Stimulated activated effector memory CD8-positive, alpha-beta T cell treated with anti-CD3 and anti-CD28 coated beads, Interleukin-12 subunit alpha, Interleukin-12 subunit beta, amount 100 ng/mL, for 72 hours (primary cell): Measurements from ENCODE around the gene CALCOCO2.
A peak's percentile ranks its signal among the peaks of the same experiment; 100 is the strongest.

Experiments
- ATAC-seq: fragments of 150-1000 bp; cut with Tn5 transposase; 2 replicates; pipeline ENCODE4 v1.10.0; 2021
- DNase-seq, 2 donors: peaks; one replicate each; pipeline ENCODE4 v3.0.0; 2021 to 2022; ENCODE audit warnings: low spot score in 2 of 2
- H3K27ac Mint-ChIP-seq: one replicate; pipeline ENCODE4 v1.8.0; 2022; ENCODE audit warnings: mild to moderate bottlenecking, mixed read lengths
- H3K36me3 Mint-ChIP-seq: one replicate; pipeline ENCODE4 v1.8.0; 2022; ENCODE audit warnings: mild to moderate bottlenecking, mixed read lengths
- H3K4me1 Mint-ChIP-seq: one replicate; pipeline ENCODE4 v1.8.0; 2022; ENCODE audit warnings: mixed read lengths
- H3K4me3 Mint-ChIP-seq: one replicate; pipeline ENCODE4 v1.8.0; 2022; ENCODE audit warnings: mild to moderate bottlenecking, mixed read lengths
- H3K9me3 Mint-ChIP-seq: one replicate; pipeline ENCODE4 v1.8.0; 2022; ENCODE audit warnings: mixed read lengths

Gene CALCOCO2

GRCh38 chr17:48882272-48882671 is 51.4 kb downstream of the CALCOCO2 start:
- ATAC-seq: peak; percentile 68
- no peak for DNase-seq
- H3K36me3 Mint-ChIP-seq: no peaks in the 10 kb centered on the region
- no peak overlapping the region for H3K4me3 Mint-ChIP-seq
- no peak overlapping the region for H3K27ac Mint-ChIP-seq
- no peaks in the 10 kb centered on the region for H3K9me3 Mint-ChIP-seq
- H3K4me1 Mint-ChIP-seq: no peaks in the 10 kb centered on the region

- H3K9me3 Mint-ChIP-seq: no peaks in the 10 kb centered on the region
- H3K36me3 Mint-ChIP-seq: no peaks in the 10 kb centered on the region
- H3K4me1 Mint-ChIP-seq: no peaks in the 10 kb centered on the region
- H3K27ac Mint-ChIP-seq: no peak overlapping the region
- no peak for ATAC-seq
- H3K4me3 Mint-ChIP-seq: no peak overlapping the region
- no peak for DNase-seq
Observed at GRCh38 chr17:48883171-48883570, 52.3 kb downstream of the CALCOCO2 start.

- DNase-seq: no peak
- Mint-ChIP-seq H3K36me3 (peaks cover 25% of the 10 kb centered on the region), H3K4me1 (peaks cover 20% of the 10 kb centered on the region), H3K27ac (no peak overlapping the region), H3K4me3 (no peak overlapping the region), H3K9me3 (no peaks in the 10 kb centered on the region)
- no peak for ATAC-seq
Observed at GRCh38 chr17:48890086-48890485, 59.3 kb downstream of the CALCOCO2 start.

GRCh38 chr17:48892940-48893645 is 62.3 kb downstream of the CALCOCO2 start:
- Mint-ChIP-seq H3K4me3 (peak overlapping the region; percentile 87), H3K27ac (peak overlapping the region; percentile 87), H3K36me3 (peaks cover 55% of the 10 kb centered on the region), H3K9me3 (no peaks in the 10 kb centered on the region), H3K4me1 (peaks cover 26% of the 10 kb centered on the region)
- no peak for DNase-seq
- ATAC-seq: no peak

- Mint-ChIP-seq H3K4me1 (peaks cover 26% of the 10 kb centered on the region), H3K4me3 (peak overlapping the region; percentile 87), H3K36me3 (peaks cover 62% of the 10 kb centered on the region), H3K9me3 (no peaks in the 10 kb centered on the region), H3K27ac (peak overlapping the region; percentile 87)
- ATAC-seq: no peak
- no peak for DNase-seq
Observed at GRCh38 chr17:48893646-48894508, 63.0 kb downstream of the CALCOCO2 start.

GRCh38 chr17:48894886-48895285 is 64.1 kb downstream of the CALCOCO2 start:
- Mint-ChIP-seq H3K27ac (no peak overlapping the region), H3K4me3 (no peak overlapping the region), H3K9me3 (no peaks in the 10 kb centered on the region), H3K36me3 (peaks cover 62% of the 10 kb centered on the region), H3K4me1 (peaks cover 26% of the 10 kb centered on the region)
- no peak for DNase-seq
- ATAC-seq: no peak

- H3K4me3 Mint-ChIP-seq: no peak overlapping the region
Observed at GRCh38 chr17:48901241-48901640, 70.4 kb downstream of the CALCOCO2 start.

GRCh38 chr17:48903401-48903800 is 72.6 kb downstream of the CALCOCO2 start:
- Mint-ChIP-seq H3K36me3 (peaks cover 12% of the 10 kb centered on the region), H3K9me3 (no peaks in the 10 kb centered on the region), H3K4me1 (peaks cover 8% of the 10 kb centered on the region), H3K4me3 (no peak overlapping the region), H3K27ac (no peak overlapping the region)
- ATAC-seq (no peak), DNase-seq (no peak)

More at GRCh38 chr17:48901241-48901640, 70.4 kb downstream of the CALCOCO2 start:
- H3K4me1 Mint-ChIP-seq: no peaks in the 10 kb centered on the region
- peaks cover 26% of the 10 kb centered on the region for H3K36me3 Mint-ChIP-seq
- H3K9me3 Mint-ChIP-seq: no peaks in the 10 kb centered on the region
- DNase-seq (no peak), ATAC-seq (no peak)
- H3K27ac Mint-ChIP-seq: no peak overlapping the region

- H3K27ac Mint-ChIP-seq: no peak overlapping the region
- H3K9me3 Mint-ChIP-seq: no peaks in the 10 kb centered on the region
- H3K4me1 Mint-ChIP-seq: peaks cover 14% of the 10 kb centered on the region
- H3K36me3 Mint-ChIP-seq: peaks cover 17% of the 10 kb centered on the region
- no peak for DNase-seq
- no peak for ATAC-seq
- no peak overlapping the region for H3K4me3 Mint-ChIP-seq
Observed at GRCh38 chr17:48904428-48904827, 73.6 kb downstream of the CALCOCO2 start.

- Mint-ChIP-seq H3K4me3 (no peak overlapping the region), H3K9me3 (no peaks in the 10 kb centered on the region), H3K27ac (no peak overlapping the region), H3K4me1 (peaks cover 30% of the 10 kb centered on the region), H3K36me3 (peaks cover 34% of the 10 kb centered on the region)
- ATAC-seq (no peak), DNase-seq (no peak)
Observed at GRCh38 chr17:48905987-48906515, 75.2 kb downstream of the CALCOCO2 start.

- peak; percentile 1 for ATAC-seq
- Mint-ChIP-seq H3K27ac (peak overlapping the region; percentile 95), H3K4me1 (peaks cover 46% of the 10 kb centered on the region), H3K36me3 (peaks cover 50% of the 10 kb centered on the region), H3K9me3 (no peaks in the 10 kb centered on the region), H3K4me3 (peak overlapping the region; percentile 95)
- no peak for DNase-seq
Observed at GRCh38 chr17:48907713-48908046, 76.8 kb downstream of the CALCOCO2 start.

GRCh38 chr17:48908047-48908843 is 77.4 kb downstream of the CALCOCO2 start, which contains the start of gene UBE2Z:
Gene UBE2Z, plus strand, starts transcription at chr17:48908407. Its CDS starts 97 bp downstream, at chr17:48908504.
- peaks cover 56% of the 10 kb centered on the region for H3K36me3 Mint-ChIP-seq
- peaks cover 48% of the 10 kb centered on the region for H3K4me1 Mint-ChIP-seq
- H3K4me3 Mint-ChIP-seq: peak within 1 kb of the TSS; percentile 95
- peak; percentile 91 for ATAC-seq
- peak; percentile 76 to 93 for DNase-seq
- peak within 1 kb of the TSS; percentile 95 for H3K27ac Mint-ChIP-seq
- H3K9me3 Mint-ChIP-seq: no peaks in the 10 kb centered on the region

- peaks cover 62% of the 10 kb centered on the region for H3K36me3 Mint-ChIP-seq
- H3K4me3 Mint-ChIP-seq: peak overlapping the region; percentile 95
- peak overlapping the region; percentile 95 for H3K27ac Mint-ChIP-seq
Observed at GRCh38 chr17:48908853-48909394, 78.1 kb downstream of the CALCOCO2 start.

GRCh38 chr17:48909783-48910182 is 78.9 kb downstream of the CALCOCO2 start:
- H3K27ac Mint-ChIP-seq: peak overlapping the region; percentile 95
- ATAC-seq (no peak), DNase-seq (peak in 1 of 2 donors; percentile 66)
- H3K36me3 Mint-ChIP-seq: peaks cover 71% of the 10 kb centered on the region
- peaks cover 63% of the 10 kb centered on the region for H3K4me1 Mint-ChIP-seq
- no peaks in the 10 kb centered on the region for H3K9me3 Mint-ChIP-seq
- peak overlapping the region; percentile 95 for H3K4me3 Mint-ChIP-seq

More at GRCh38 chr17:48908853-48909394, 78.1 kb downstream of the CALCOCO2 start:
- DNase-seq (peak; percentile 61 to 94), ATAC-seq (peak; percentile 70)
- H3K9me3 Mint-ChIP-seq: no peaks in the 10 kb centered on the region
- peaks cover 54% of the 10 kb centered on the region for H3K4me1 Mint-ChIP-seq
